WTC11 (cell line): ENCODE data around the gene MRPL40. TPM values are rescaled to one million over a fixed set of nuclear protein-coding genes. Genes with fewer than 3 reads are reported as not detected.

Experiments
- ATAC-seq: fragments of 200-7000 bp; cut with Tn5 transposase; 2 replicates; pipeline ENCODE4 v1.10.0; 2021; ENCODE audit warnings: mild to moderate bottlenecking, moderate library complexity
- CTCF ChIA-PET: fragments of 300-600 bp; sonication (Branson Sonifier 250); formaldehyde crosslinking; loops from one replicate; lab custom pipeline; 2021; ENCODE audit warnings: antibody characterized with exemption; lab: Charles Lee
- POLR2A ChIA-PET: fragments of 350-600 bp; sonication (Branson Sonifier 250); formaldehyde crosslinking; loops from one replicate; lab custom pipeline; 2021; ENCODE audit warnings: antibody characterized with exemption; lab: Charles Lee
- DNase-seq: peaks from one replicate; pipeline ENCODE4 v3.0.0; 2021; ENCODE audit warnings: low spot score
- H3K27ac Mint-ChIP-seq: 2 replicates; pipeline ENCODE4 v1.8.0; 2021; ENCODE audit warnings: mixed read lengths
- H3K27me3 Mint-ChIP-seq: 2 replicates; pipeline ENCODE4 v1.8.0; 2021; ENCODE audit warnings: low read depth, mild to moderate bottlenecking, moderate library complexity, mixed read lengths
- H3K36me3 Mint-ChIP-seq: 2 replicates; pipeline ENCODE4 v1.8.0; 2021; ENCODE audit warnings: mixed read lengths
- H3K4me1 Mint-ChIP-seq: 2 replicates; pipeline ENCODE4 v1.8.0; 2022; ENCODE audit warnings: mixed read lengths
- H3K4me3 Mint-ChIP-seq: 2 replicates; pipeline ENCODE4 v1.8.0; 2021; ENCODE audit warnings: mild to moderate bottlenecking, moderate library complexity, mixed read lengths
- H3K9me3 Mint-ChIP-seq: 2 replicates; pipeline ENCODE4 v1.8.0; 2021; ENCODE audit warnings: mixed read lengths
- CREM ChIP-seq: sonication (generic); formaldehyde crosslinking; IDR thresholded peaks from 2 replicates; pipeline ENCODE4 v1.8.1; 2022; ENCODE audit warnings: mild to moderate bottlenecking, missing genetic modification reagents, moderate library complexity
- EMX1 ChIP-seq: fragments of 250-450 bp; sonication (Bioruptor Pico); IDR thresholded peaks from 2 replicates; pipeline ENCODE4 v1.8.0; 2021; ENCODE audit warnings: mild to moderate bottlenecking
- FOXJ3 ChIP-seq: sonication (generic); formaldehyde crosslinking; IDR thresholded peaks from 2 replicates; pipeline ENCODE4 v1.9.0; 2021; ENCODE audit warnings: missing genetic modification reagents, mild to moderate bottlenecking, borderline replicate concordance
- GABPB1 ChIP-seq: sonication (generic); formaldehyde crosslinking; IDR thresholded peaks from 2 replicates; pipeline ENCODE4 v1.8.1; 2023; ENCODE audit warnings: mild to moderate bottlenecking, missing genetic modification reagents
- NR3C1 ChIP-seq: sonication (generic); formaldehyde crosslinking; conservative IDR thresholded peaks from 2 replicates; pipeline ENCODE4 v1.8.1; 2023; ENCODE audit warnings: low read depth, mild to moderate bottlenecking, missing genetic modification reagents
- OVOL2 ChIP-seq: fragments of 250-450 bp; sonication (Bioruptor Pico); IDR thresholded peaks from 2 replicates; pipeline ENCODE4 v1.9.0; 2021; ENCODE audit warnings: mild to moderate bottlenecking, borderline replicate concordance
- TP53 ChIP-seq: sonication (generic); formaldehyde crosslinking; IDR thresholded peaks from 2 replicates; pipeline ENCODE4 v1.8.1; 2023; ENCODE audit warnings: mild to moderate bottlenecking, missing genetic modification reagents
- ZNF121 ChIP-seq: sonication (generic); formaldehyde crosslinking; IDR thresholded peaks from 2 replicates; pipeline ENCODE4 v1.8.0; 2023; ENCODE audit warnings: missing genetic modification reagents
- ZNF219 ChIP-seq: sonication (generic); formaldehyde crosslinking; IDR thresholded peaks from 2 replicates; pipeline ENCODE4 v1.8.0; 2023; ENCODE audit warnings: missing genetic modification reagents, mild to moderate bottlenecking, borderline replicate concordance
- ZNF263 ChIP-seq: sonication (generic); formaldehyde crosslinking; IDR thresholded peaks from 2 replicates; pipeline ENCODE4 v1.8.1; 2022; ENCODE audit warnings: low read depth, mild to moderate bottlenecking, moderate library complexity, missing genetic modification reagents
- ZNF396 ChIP-seq: fragments of 250-450 bp; sonication (Bioruptor Pico); IDR thresholded peaks from 2 replicates; pipeline ENCODE4 v1.8.0; 2021; ENCODE audit warnings: mild to moderate bottlenecking, moderate library complexity, borderline replicate concordance
- ZNF416 ChIP-seq: fragments of 250-450 bp; sonication (Bioruptor Pico); IDR thresholded peaks from 2 replicates; pipeline ENCODE4 v1.9.0; 2021; ENCODE audit warnings: mild to moderate bottlenecking, inconsistent platforms
- ZNF423 ChIP-seq: fragments of 250-450 bp; sonication (Bioruptor Pico); IDR thresholded peaks from 2 replicates; pipeline ENCODE4 v2.1.2; 2022; ENCODE audit warnings: mild to moderate bottlenecking, moderate library complexity
- total RNA-seq: library from RNA; stranded (reverse); gene quantifications from 3 replicates; pipeline ENCODE4 v1.2.3, GENCODE V29; 2021
- TF ChIP-seq, protein P1 (sequence below): fragments of 200-600 bp; IDR thresholded peaks from 2 replicates; pipeline ENCODE4 v1.8.0; 2022; ENCODE audit warnings: antibody characterized with exemption
- TF ChIP-seq, protein P2 (sequence below): sonication (generic); formaldehyde crosslinking; IDR thresholded peaks from 2 replicates; pipeline ENCODE4 v1.8.0; 2022; ENCODE audit warnings: missing genetic modification reagents
- TF ChIP-seq, protein P3 (sequence below): sonication (generic); formaldehyde crosslinking; IDR thresholded peaks from 2 replicates; pipeline ENCODE4 v1.8.1; 2022; ENCODE audit warnings: mild to moderate bottlenecking, moderate library complexity, missing genetic modification reagents
- TF ChIP-seq, protein P4 (sequence below): sonication (generic); formaldehyde crosslinking; IDR thresholded peaks from 2 replicates; pipeline ENCODE4 v1.8.1; 2023; ENCODE audit warnings: mild to moderate bottlenecking, missing genetic modification reagents, moderate library complexity
- TF ChIP-seq, protein P5 (sequence below): sonication (generic); formaldehyde crosslinking; IDR thresholded peaks from 2 replicates; pipeline ENCODE4 v1.8.0; 2023; ENCODE audit warnings: mild to moderate bottlenecking, missing genetic modification reagents
- TF ChIP-seq, protein P6 (sequence below): sonication (generic); formaldehyde crosslinking; IDR thresholded peaks from 2 replicates; pipeline ENCODE4 v1.8.0; 2022; ENCODE audit warnings: mild to moderate bottlenecking, missing genetic modification reagents
- TF ChIP-seq, protein P7 (sequence below): sonication (generic); formaldehyde crosslinking; IDR thresholded peaks from 2 replicates; pipeline ENCODE4 v1.8.0; 2022; ENCODE audit warnings: mild to moderate bottlenecking, missing genetic modification reagents

The MRPL40 gene
- total RNA-seq, 1 experiment from 2014 or later: 19.2 TPM

DNA sequence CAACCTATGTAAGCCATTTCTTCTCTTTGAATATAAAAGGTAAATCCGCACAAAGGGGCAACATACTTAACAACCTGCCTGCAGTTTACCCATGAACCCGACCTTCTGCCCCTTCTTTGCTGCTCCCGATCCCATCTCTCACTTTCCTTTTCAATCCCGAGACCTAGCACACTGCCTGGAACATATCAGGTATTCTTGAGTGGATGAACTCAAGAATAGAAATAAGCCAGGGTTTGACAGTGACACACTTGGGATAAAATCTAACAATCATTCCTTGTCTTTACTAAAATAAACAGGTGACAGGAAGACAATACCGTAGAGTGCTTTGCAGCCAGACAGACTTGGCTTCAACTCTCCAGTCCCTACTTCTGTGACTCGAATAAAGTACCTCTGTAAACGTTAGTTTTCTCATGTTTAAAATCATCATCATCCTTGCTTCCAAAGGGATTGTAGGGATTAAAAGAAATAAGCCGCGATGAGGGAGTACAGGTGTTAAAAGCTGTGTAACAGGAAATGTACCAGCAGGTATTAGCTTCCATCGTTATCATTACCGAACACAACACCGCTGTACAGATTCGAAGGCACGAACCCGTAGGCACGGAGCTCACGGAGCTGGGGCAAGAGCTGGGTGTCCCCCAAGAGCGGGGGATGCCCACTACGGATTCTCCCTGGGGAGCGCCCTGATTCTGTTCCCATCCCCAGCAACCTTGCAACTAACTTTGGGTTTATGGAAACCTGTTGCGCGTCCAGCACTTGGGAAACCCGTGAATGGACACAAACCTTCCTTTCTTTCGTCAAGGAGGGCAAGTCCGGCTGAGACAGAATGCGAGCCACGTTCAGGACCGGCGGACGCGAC is 45.9 kb downstream of the MRPL40 start:
- Mint-ChIP-seq H3K27me3 (no peaks in the 10 kb centered on the region), H3K4me1 (peaks cover 23% of the 10 kb centered on the region), H3K9me3 (no peaks in the 10 kb centered on the region), H3K36me3 (peaks cover 12% of the 10 kb centered on the region), H3K27ac (peak overlapping the region; percentile 59; the same call in 1 of the 2 replicates), H3K4me3 (peak overlapping the region; percentile 96)
- CTCF ChIA-PET: interaction anchor here (0.7 to 2.4 kb wide), 3 partner anchors 152 to 334 kb away, joined by 3 to 6 read pairs (median 6); partner anchors contain the start of gene ESS2
- POLR2A ChIA-PET: no interaction called here
- no peak for TF ChIP-seq FOXJ3 (CRISPR knock-in tag)
- no peak for TF ChIP-seq OVOL2 (CRISPR knock-in tag)
- no peak for TF ChIP-seq ZNF416 (CRISPR knock-in tag)
- no peak for TF ChIP-seq ZNF396
- TF ChIP-seq NR3C1 (CRISPR knock-in tag): no peak
- no peak for TF ChIP-seq ZNF423 (CRISPR knock-in tag)
- TF ChIP-seq, protein P1, sequence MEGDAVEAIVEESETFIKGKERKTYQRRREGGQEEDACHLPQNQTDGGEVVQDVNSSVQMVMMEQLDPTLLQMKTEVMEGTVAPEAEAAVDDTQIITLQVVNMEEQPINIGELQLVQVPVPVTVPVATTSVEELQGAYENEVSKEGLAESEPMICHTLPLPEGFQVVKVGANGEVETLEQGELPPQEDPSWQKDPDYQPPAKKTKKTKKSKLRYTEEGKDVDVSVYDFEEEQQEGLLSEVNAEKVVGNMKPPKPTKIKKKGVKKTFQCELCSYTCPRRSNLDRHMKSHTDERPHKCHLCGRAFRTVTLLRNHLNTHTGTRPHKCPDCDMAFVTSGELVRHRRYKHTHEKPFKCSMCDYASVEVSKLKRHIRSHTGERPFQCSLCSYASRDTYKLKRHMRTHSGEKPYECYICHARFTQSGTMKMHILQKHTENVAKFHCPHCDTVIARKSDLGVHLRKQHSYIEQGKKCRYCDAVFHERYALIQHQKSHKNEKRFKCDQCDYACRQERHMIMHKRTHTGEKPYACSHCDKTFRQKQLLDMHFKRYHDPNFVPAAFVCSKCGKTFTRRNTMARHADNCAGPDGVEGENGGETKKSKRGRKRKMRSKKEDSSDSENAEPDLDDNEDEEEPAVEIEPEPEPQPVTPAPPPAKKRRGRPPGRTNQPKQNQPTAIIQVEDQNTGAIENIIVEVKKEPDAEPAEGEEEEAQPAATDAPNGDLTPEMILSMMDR: no peak
- no peak for TF ChIP-seq ZNF263
- TF ChIP-seq, protein P2, sequence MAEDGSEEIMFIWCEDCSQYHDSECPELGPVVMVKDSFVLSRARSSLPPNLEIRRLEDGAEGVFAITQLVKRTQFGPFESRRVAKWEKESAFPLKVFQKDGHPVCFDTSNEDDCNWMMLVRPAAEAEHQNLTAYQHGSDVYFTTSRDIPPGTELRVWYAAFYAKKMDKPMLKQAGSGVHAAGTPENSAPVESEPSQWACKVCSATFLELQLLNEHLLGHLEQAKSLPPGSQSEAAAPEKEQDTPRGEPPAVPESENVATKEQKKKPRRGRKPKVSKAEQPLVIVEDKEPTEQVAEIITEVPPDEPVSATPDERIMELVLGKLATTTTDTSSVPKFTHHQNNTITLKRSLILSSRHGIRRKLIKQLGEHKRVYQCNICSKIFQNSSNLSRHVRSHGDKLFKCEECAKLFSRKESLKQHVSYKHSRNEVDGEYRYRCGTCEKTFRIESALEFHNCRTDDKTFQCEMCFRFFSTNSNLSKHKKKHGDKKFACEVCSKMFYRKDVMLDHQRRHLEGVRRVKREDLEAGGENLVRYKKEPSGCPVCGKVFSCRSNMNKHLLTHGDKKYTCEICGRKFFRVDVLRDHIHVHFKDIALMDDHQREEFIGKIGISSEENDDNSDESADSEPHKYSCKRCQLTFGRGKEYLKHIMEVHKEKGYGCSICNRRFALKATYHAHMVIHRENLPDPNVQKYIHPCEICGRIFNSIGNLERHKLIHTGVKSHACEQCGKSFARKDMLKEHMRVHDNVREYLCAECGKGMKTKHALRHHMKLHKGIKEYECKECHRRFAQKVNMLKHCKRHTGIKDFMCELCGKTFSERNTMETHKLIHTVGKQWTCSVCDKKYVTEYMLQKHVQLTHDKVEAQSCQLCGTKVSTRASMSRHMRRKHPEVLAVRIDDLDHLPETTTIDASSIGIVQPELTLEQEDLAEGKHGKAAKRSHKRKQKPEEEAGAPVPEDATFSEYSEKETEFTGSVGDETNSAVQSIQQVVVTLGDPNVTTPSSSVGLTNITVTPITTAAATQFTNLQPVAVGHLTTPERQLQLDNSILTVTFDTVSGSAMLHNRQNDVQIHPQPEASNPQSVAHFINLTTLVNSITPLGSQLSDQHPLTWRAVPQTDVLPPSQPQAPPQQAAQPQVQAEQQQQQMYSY (CRISPR knock-in tag): no peak
- TF ChIP-seq EMX1 (CRISPR knock-in tag): no peak
- ATAC-seq (no peak), DNase-seq (no peak)

DNA sequence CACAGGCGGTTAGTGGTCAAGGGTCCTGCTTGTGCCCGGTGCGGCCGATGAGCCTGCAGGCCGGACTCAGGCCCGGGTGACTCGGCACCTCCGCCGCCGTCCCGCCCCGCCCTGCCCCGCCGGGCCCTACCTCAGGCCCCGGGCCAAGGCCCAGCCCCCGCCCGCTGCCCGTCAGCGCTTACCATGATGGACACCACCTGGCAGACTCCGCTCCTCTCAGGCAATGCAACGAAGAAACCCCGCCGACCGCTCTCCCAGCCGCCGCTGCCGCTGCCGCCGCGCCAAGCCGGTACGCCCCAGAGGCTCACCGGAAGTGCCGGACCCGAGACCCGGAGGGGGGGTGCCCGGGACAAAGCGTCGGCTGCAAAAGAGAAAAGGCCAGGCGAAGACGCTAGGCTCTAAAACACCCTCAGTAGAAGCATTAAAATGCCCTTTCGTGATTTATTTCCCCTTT is 46.6 kb downstream of the MRPL40 start, which contains the start of gene UFD1:
Gene UFD1 (minus strand): TSS at position 293 of the 454 bp plus-strand sequence. CDS start 108 bp downstream, at position 185.
- TF ChIP-seq, protein P3, sequence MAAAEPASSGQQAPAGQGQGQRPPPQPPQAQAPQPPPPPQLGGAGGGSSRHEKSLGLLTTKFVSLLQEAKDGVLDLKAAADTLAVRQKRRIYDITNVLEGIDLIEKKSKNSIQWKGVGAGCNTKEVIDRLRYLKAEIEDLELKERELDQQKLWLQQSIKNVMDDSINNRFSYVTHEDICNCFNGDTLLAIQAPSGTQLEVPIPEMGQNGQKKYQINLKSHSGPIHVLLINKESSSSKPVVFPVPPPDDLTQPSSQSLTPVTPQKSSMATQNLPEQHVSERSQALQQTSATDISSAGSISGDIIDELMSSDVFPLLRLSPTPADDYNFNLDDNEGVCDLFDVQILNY (CRISPR knock-in tag): peak; percentile 54; the same call in 1 of the 2 replicates
- TF ChIP-seq, protein P4, sequence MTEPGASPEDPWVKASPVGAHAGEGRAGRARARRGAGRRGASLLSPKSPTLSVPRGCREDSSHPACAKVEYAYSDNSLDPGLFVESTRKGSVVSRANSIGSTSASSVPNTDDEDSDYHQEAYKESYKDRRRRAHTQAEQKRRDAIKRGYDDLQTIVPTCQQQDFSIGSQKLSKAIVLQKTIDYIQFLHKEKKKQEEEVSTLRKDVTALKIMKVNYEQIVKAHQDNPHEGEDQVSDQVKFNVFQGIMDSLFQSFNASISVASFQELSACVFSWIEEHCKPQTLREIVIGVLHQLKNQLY: no peak
- no peak for TF ChIP-seq ZNF219 (CRISPR knock-in tag)
- TF ChIP-seq, protein P5, sequence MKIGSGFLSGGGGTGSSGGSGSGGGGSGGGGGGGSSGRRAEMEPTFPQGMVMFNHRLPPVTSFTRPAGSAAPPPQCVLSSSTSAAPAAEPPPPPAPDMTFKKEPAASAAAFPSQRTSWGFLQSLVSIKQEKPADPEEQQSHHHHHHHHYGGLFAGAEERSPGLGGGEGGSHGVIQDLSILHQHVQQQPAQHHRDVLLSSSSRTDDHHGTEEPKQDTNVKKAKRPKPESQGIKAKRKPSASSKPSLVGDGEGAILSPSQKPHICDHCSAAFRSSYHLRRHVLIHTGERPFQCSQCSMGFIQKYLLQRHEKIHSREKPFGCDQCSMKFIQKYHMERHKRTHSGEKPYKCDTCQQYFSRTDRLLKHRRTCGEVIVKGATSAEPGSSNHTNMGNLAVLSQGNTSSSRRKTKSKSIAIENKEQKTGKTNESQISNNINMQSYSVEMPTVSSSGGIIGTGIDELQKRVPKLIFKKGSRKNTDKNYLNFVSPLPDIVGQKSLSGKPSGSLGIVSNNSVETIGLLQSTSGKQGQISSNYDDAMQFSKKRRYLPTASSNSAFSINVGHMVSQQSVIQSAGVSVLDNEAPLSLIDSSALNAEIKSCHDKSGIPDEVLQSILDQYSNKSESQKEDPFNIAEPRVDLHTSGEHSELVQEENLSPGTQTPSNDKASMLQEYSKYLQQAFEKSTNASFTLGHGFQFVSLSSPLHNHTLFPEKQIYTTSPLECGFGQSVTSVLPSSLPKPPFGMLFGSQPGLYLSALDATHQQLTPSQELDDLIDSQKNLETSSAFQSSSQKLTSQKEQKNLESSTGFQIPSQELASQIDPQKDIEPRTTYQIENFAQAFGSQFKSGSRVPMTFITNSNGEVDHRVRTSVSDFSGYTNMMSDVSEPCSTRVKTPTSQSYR (CRISPR knock-in tag): no peak
- TF ChIP-seq, protein P6, sequence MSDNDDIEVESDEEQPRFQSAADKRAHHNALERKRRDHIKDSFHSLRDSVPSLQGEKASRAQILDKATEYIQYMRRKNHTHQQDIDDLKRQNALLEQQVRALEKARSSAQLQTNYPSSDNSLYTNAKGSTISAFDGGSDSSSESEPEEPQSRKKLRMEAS (CRISPR knock-in tag): no peak
- peak; percentile 74; the same call in 1 of the 2 replicates for TF ChIP-seq GABPB1
- TF ChIP-seq, protein P7, sequence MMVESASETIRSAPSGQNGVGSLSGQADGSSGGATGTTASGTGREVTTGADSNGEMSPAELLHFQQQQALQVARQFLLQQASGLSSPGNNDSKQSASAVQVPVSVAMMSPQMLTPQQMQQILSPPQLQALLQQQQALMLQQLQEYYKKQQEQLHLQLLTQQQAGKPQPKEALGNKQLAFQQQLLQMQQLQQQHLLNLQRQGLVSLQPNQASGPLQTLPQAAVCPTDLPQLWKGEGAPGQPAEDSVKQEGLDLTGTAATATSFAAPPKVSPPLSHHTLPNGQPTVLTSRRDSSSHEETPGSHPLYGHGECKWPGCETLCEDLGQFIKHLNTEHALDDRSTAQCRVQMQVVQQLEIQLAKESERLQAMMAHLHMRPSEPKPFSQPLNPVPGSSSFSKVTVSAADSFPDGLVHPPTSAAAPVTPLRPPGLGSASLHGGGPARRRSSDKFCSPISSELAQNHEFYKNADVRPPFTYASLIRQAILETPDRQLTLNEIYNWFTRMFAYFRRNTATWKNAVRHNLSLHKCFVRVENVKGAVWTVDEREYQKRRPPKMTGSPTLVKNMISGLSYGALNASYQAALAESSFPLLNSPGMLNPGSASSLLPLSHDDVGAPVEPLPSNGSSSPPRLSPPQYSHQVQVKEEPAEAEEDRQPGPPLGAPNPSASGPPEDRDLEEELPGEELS (CRISPR knock-in tag): peak; percentile 55; the same call in 1 of the 2 replicates
- peak; percentile 10; the same call in 1 of the 2 replicates for TF ChIP-seq CREM
- no peak for TF ChIP-seq ZNF121 (CRISPR knock-in tag)
- no peak for TF ChIP-seq TP53 (CRISPR knock-in tag)
- TF ChIP-seq, all 79 proteins: peak for 4
- ChIA-PET POLR2A (interaction anchor here (0.7 to 1.0 kb wide), 4 partner anchors 32 to 183 kb away, joined by 3 to 4 read pairs (median 4); partner anchors contain the start of gene C22orf39), CTCF (interaction anchor here (0.6 to 2.9 kb wide), 12 partner anchors 76 to 335 kb away, joined by 3 to 18 read pairs (median 5); partner anchors contain the start of gene ESS2)

More for the DNA sequence above, 46.6 kb downstream of the MRPL40 start, which contains the start of gene UFD1:
- Mint-ChIP-seq H3K27me3 (no peaks in the 10 kb centered on the region), H3K4me1 (peaks cover 23% of the 10 kb centered on the region), H3K36me3 (peaks cover 13% of the 10 kb centered on the region), H3K27ac (peak within 1 kb of the TSS; percentile 99), H3K9me3 (no peaks in the 10 kb centered on the region), H3K4me3 (peak within 1 kb of the TSS; percentile 96)
- ATAC-seq: peak; percentile 62
- DNase-seq: peak; percentile 85
